Measurements from ENCODE around the gene VPS13D.
A peak's percentile ranks its signal among the peaks of the same experiment; 100 is the strongest.

The VPS13D gene

DNA sequence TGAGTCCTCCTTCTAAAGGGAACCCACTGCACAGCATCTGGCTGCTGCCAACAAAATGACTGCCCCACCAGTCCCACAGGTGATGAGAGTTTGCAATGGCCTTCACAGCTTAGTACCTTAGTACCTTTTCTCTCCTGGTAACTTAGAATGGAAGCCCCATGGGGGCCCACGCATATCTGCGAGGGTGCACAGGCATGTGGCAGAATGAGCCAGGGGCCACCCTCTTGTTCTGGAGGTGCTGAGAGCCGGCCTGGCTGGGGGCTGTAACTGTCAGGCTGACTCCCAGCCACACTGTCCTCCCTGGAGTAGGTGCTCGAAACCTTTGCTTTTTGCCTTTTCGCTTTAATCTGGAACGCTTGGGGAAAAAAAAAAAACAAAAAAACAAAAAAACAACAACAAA, 203.1 kb downstream of the VPS13D start:
- no peak for DNase-seq (ENCODE audit: low read depth in 2 of 2)

- DNase-seq (ENCODE audit: low read depth in 2 of 2): no peak
Measured at GRCh38 chr1:12433323-12434053, 203.7 kb downstream of the VPS13D start.

DNA sequence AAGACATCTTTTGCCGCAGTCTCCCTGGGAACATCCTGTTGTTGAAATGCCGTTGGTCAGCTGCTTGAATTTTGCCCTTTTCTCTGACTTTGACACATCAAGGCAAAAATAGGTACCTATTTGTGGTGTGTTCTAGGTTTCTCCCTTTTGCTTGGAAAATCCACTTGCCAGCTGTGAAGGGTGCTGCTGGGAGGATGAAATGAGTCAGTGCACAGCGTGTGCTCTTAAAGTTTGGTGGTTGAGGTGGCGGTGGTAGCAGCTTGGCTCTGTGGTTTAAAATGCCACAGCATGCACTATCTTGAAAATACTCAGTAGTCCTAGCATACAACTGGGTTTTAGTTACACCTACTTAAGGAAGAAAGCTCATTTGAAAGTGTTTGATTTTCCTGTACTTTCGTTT, 204.3 kb downstream of the VPS13D start:
- DNase-seq (ENCODE audit: low read depth in 2 of 2): no peak

DNA sequence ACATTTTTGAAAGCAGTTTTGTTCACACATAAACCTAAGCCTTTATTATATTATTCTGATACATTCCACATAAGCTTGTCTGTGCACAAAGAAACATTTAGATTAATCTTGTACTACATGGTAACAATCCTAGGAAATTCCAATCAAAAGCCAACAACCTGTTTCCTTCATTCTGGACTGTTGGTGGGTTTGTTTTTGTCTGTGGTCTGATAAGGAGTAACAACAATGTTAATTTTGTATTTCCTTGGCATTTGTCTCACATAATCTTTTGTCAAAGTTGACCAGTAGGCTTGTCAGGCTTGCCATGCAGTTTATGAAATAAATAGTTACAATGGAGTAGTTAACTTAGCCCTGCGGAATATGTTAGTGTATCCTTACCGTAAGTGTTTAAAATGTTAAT, 204.9 kb downstream of the VPS13D start:
- no peak for DNase-seq (ENCODE audit: low read depth in 2 of 2)

- no peak for DNase-seq (ENCODE audit: low read depth in 2 of 2)
Measured at GRCh38 chr1:12435639-12436344, 206.0 kb downstream of the VPS13D start.

GRCh38 chr1:12436345-12436658, 206.5 kb downstream of the VPS13D start:
- no peak for DNase-seq (ENCODE audit: low read depth in 2 of 2)

DNA sequence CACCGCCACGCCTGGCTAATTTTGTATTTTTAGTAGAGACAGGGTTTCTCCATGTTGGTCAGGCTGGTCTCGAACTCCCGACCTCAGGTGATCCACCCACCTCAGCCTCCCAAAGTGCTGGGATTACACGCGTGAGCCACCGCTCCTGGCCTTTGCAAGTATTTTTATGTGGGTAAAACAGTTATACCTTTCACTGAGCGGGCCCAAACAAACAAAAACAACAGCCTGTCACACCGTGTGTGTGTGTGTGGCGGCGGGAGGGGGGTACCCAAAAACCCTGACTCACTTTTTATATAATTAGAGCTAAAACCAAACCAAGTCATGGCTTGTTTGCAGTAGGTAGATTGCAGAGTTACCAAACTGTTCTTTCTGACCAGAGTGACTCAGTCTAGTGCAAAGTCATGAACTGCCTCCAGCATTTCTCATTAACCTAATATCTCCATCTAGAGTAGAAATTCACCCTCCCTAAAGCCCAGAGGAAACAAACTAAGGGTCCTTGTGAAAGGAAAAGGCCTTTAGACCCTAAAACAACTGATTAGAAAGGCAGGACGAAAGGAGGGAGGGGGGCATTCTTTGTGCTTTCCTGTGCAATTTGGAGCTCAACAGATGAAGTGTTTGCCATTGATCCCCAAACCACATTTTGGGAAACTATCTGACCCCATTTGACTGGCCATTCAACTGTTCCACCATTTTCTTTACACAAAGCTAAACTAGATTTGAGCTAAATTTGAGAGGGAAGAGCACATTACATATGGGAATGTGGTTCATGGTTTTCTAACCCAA, 207.2 kb downstream of the VPS13D start:
- no peak for DNase-seq (ENCODE audit: low read depth in 2 of 2)

- no peak for DNase-seq (ENCODE audit: low read depth in 2 of 2)
Measured at GRCh38 chr1:12437629-12438028, 207.8 kb downstream of the VPS13D start.

DNA sequence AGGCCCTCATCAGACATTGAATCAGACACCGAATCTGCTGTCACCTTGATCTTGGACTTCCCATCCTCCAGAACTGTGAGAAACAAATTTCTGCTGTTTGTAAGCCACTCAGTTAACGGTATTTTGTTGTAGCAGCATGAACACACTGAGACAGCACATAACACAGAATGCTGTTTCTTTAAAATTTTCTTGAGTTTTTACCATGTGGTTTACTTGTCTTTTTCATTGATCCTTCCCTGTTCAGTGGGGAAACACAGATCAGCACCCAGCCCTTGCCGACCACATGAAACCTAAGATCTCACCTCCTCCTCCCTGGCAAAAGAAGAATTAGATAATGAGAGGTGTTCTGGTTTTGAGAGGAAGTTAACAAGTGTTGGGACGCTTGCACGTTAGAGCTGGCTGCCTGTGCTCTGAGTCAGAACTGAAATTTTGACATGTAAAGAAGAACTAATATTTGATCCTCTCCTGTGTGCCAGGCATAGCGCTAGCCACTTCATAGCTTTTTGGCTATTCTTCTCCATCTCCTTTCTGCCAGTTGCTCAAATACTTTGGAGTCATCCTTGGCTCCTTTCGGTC, 208.6 kb downstream of the VPS13D start:
- no peak for DNase-seq (ENCODE audit: low read depth in 2 of 2)

GRCh38 chr1:12439073-12439472, 209.2 kb downstream of the VPS13D start:
- DNase-seq (ENCODE audit: low read depth in 2 of 2): no peak

DNA sequence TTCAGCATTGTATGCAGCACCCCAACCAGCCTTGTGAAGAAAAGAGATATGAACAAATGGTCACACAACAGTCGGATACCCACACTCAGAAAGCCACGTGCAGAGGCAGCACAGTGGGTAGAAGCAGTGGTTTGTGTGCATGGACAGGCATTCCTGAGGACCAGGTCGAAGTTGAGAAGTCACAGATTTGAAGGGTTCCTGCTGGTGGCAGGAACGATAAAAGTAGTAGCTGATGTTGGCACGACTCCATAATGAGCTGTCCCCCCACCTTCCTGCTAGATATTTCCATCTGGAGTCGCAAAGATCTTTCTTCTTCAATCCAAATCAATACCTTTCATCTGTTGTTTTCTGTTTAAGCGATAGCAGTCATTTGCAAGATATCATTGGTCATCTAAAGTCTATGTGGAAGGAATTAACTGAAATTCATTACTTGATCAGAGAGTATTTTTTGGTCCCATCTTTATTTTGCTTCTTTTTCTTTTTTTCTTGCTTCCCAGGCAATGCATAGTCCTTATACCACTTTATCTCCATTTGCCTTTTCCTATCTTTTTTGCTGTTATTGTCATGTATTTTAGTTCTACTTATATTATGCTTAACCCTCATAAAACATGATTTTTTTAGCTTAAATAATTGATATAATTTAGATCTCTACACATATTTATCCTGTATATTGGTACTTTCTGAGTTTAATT, 211.7 kb downstream of the VPS13D start:
- DNase-seq (ENCODE audit: low read depth in 2 of 2): no peak

- no peak for DNase-seq (ENCODE audit: low read depth in 2 of 2)
Measured at GRCh38 chr1:12442217-12442616, 212.4 kb downstream of the VPS13D start.

- no peak for DNase-seq (ENCODE audit: low read depth in 2 of 2)
Measured at GRCh38 chr1:12443151-12443550, 213.3 kb downstream of the VPS13D start.

DNA sequence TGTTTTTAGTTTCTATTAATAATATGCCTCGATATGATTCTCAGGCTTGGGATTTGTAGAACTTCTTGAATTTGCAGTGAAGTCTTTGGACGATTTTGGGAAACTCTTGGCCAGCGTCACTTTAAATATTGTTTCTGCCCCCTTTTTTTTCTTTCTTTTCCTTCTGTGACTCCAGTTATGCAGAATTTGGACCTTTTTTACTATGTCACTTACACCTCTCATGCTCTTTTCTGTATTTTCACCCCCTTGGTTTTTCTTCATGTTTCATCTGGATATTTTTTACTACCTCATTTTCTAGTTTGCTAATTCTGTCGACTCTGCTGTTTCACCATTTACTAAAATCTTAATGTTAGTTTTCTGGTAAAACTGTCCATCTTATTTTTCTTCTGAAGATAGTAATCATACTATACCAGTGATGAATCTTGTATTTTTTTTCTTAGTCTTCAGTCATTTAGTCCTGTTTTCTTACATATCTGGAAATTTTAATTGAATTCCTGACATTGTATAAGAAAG, 214.6 kb downstream of the VPS13D start:
- no peak for DNase-seq (ENCODE audit: low read depth in 2 of 2)

- no peak for DNase-seq (ENCODE audit: low read depth in 2 of 2)
Measured at GRCh38 chr1:12445257-12445656, 215.4 kb downstream of the VPS13D start.

- DNase-seq (ENCODE audit: low read depth in 2 of 2): no peak
Measured at GRCh38 chr1:12446593-12446992, 216.8 kb downstream of the VPS13D start.

DNA sequence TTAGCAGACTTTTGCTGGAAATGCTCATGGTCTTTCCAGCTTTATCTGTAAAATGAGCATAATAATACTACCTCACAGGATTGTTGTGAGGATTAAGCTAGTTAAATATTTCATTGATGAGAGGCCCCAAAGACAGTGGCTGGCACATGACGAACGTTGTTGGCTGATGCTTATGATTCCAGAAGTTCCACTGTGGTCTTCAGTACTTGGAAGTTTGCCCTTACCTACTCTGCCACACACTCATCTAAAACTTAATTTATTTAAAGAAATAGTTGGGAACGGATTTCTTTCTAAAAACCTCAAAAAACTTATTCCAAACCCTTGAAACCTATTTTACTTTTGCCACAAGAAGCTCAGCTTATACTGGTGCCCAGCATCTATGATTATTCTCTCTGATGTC, 217.5 kb downstream of the VPS13D start:
- DNase-seq (ENCODE audit: low read depth in 2 of 2): peak; percentile 67 to 69

GRCh38 chr1:12447849-12448312, 218.1 kb downstream of the VPS13D start:
- DNase-seq (ENCODE audit: low read depth in 2 of 2): no peak

- no peak for DNase-seq (ENCODE audit: low read depth in 2 of 2)
Measured at GRCh38 chr1:12448746-12449177, 218.9 kb downstream of the VPS13D start.

- DNase-seq (ENCODE audit: low read depth in 2 of 2): no peak
Measured at GRCh38 chr1:12450090-12450755, 220.4 kb downstream of the VPS13D start.
